SK-N-MC (cell line): ENCODE data around the gene FBF1.

Source experiments
- DNase-seq: peaks from one replicate; pipeline ENCODE4 v3.0.0-alpha.2; 2011; ENCODE audit warnings: low read depth, low spot score
- H3K27ac ChIP-seq: fragments of 200-600 bp; sonication (generic); 2 replicates; pipeline ENCODE4 v1.5.1; 2016; ENCODE audit warnings: mixed run types
- H3K36me3 ChIP-seq: fragments of 200-600 bp; sonication (generic); 2 replicates; pipeline ENCODE4 v1.6.1; 2017; ENCODE audit warnings: antibody characterized with exemption, low read length, mixed read lengths; ENCODE audit not compliant: insufficient read depth
- H3K4me3 ChIP-seq: fragments of 200-600 bp; sonication (generic); 2 replicates; pipeline ENCODE4 v1.5.1; 2016
- H3K9ac ChIP-seq: fragments of 200-600 bp; sonication (generic); 2 replicates; pipeline ENCODE4 v1.8.0; 2017; ENCODE audit warnings: mixed run types, mixed read lengths; ENCODE audit not compliant: insufficient read length
- H3K9me3 ChIP-seq: fragments of 200-600 bp; sonication (generic); 2 replicates; pipeline ENCODE4 v1.6.1; 2017; ENCODE audit warnings: low read depth, mild to moderate bottlenecking, antibody characterized with exemption, low read length, moderate library complexity, mixed read lengths
- EZH2 ChIP-seq: fragments of 200-600 bp; sonication (generic); IDR thresholded peaks from one replicate; pipeline ENCODE4 v1.6.1; 2017; ENCODE audit warnings: antibody characterized with exemption
- FOXP2 ChIP-seq: optimal IDR thresholded peaks from 2 replicates; pipeline ENCODE3; 2011; ENCODE audit warnings: mild to moderate bottlenecking, moderate library complexity; ENCODE audit not compliant: insufficient read depth; ENCODE audit errors: extremely low read length, control extremely low read depth
- POLR2AphosphoS5 ChIP-seq: IDR thresholded peaks from 2 replicates; pipeline ENCODE4 v1.6.1; 2012; ENCODE audit warnings: mild to moderate bottlenecking, low read depth, low read length, borderline replicate concordance

Gene FBF1

GRCh38 chr17:75861927-75862317 lies 78.9 kb downstream of the FBF1 start:
- DNase-seq: no peak
- no peak for TF ChIP-seq FOXP2
- TF ChIP-seq POLR2AphosphoS5: no peak
- no peak for TF ChIP-seq EZH2
- H3K9me3 ChIP-seq: no peaks in the 10 kb centered on the region
- no peaks in the 10 kb centered on the region for H3K36me3 ChIP-seq
- no peak overlapping the region for H3K27ac ChIP-seq
- no peak overlapping the region for H3K4me3 ChIP-seq
- H3K9ac ChIP-seq: no peak overlapping the region
